ENCODE results near the gene MUC5B. TPM values are rescaled to one million over a fixed set of nuclear protein-coding genes. Genes with fewer than 3 reads are reported as not detected.

Gene MUC5B
- polyA plus RNA-seq, 1 donor from 2014 or later, result not detected

DNA sequence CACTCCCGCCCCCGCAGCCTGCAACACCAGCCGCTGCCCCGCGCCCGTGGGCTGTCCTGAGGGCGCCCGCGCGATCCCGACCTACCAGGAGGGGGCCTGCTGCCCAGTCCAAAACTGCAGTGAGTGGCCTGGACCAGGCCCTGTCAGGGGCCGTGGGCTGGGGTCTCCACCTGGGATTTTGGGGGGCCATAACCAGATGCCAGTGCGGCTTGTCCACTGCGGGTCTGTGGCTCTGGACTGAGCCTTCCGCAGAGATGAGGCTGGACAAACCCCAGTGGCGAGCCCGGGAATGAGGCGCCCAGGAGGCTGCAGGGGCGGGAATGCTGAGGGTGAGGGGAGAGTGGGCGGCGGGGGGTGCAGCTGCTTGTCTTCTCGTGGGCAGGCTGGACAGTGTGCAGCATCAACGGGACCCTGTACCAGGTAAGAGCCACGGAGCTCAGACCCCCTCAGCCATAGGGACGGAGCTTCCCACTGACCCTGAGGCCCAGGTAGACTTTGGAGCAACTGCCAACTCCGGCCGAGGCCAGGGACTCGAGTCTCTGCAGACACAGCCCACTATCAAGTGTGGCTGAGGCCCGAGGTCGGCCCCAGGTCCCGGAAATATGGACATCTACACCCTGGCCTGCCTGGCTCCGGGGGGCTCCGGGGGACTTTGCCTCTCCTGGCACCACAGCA lies 24.8 kb upstream of the MUC5B start:
- Mint-ChIP-seq H3K4me1 (no peaks in the 10 kb centered on the region), H3K36me3 (no peaks in the 10 kb centered on the region), H3K4me3 (no peak overlapping the region), H3K9me3 (no peaks in the 10 kb centered on the region), H3K27me3 (no peaks in the 10 kb centered on the region), H3K27ac (no peak overlapping the region)

DNA sequence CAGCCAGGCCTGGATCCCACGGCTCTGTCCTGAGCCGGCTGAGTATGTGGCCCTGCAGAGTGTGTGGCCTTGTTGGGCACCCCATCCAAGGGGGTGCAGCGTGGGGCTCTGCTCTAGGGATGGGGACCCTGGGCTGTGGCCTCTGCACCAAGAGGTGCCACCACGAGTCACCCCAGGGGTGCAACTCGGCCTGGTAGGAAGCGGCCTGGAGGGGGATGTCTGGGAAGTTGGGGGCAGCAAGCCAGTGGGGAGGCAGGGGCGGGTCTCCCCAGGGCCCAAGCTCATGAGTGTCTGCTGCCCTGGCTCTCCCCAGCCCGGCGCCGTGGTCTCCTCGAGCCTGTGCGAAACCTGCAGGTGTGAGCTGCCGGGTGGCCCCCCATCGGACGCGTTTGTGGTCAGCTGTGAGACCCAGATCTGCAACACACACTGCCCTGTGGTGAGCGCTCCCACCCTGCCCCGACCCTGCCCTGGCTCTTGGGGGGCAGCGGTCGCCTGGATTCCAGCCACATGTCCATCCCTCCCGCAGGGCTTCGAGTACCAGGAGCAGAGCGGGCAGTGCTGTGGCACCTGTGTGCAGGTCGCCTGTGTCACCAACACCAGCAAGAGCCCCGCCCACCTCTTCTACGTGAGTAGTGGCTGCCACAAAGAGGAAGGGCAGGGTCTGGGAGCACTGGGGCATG lies 24.2 kb upstream of the MUC5B start:
- Mint-ChIP-seq H3K9me3 (no peaks in the 10 kb centered on the region), H3K27me3 (no peaks in the 10 kb centered on the region), H3K27ac (no peak overlapping the region), H3K4me3 (no peak overlapping the region), H3K4me1 (no peaks in the 10 kb centered on the region), H3K36me3 (no peaks in the 10 kb centered on the region)

DNA sequence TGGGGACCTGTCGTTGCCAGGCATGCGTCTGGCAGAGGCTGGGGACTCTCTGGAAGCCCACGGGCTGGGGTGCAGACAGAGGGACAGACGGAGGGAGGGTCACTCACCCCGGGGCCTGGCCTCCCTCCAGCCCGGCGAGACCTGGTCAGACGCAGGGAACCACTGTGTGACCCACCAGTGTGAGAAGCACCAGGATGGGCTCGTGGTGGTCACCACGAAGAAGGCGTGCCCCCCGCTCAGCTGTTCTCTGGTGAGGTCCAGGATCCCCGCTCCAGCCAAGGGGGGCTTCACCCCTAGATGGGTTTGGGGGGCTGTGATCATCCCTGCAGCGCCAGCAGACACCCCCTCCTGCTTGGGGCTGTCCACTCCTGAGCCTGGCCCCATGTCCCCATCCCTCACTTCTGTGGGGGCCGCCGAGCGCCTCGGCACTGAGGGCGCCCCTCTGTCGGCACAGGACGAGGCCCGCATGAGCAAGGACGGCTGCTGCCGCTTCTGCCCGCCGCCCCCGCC lies 23.6 kb upstream of the MUC5B start:
- no peaks in the 10 kb centered on the region for H3K27me3 Mint-ChIP-seq
- H3K4me3 Mint-ChIP-seq, result no peak overlapping the region
- no peaks in the 10 kb centered on the region for H3K4me1 Mint-ChIP-seq
- H3K9me3 Mint-ChIP-seq, result no peaks in the 10 kb centered on the region
- no peaks in the 10 kb centered on the region for H3K36me3 Mint-ChIP-seq
- no peak overlapping the region for H3K27ac Mint-ChIP-seq

DNA sequence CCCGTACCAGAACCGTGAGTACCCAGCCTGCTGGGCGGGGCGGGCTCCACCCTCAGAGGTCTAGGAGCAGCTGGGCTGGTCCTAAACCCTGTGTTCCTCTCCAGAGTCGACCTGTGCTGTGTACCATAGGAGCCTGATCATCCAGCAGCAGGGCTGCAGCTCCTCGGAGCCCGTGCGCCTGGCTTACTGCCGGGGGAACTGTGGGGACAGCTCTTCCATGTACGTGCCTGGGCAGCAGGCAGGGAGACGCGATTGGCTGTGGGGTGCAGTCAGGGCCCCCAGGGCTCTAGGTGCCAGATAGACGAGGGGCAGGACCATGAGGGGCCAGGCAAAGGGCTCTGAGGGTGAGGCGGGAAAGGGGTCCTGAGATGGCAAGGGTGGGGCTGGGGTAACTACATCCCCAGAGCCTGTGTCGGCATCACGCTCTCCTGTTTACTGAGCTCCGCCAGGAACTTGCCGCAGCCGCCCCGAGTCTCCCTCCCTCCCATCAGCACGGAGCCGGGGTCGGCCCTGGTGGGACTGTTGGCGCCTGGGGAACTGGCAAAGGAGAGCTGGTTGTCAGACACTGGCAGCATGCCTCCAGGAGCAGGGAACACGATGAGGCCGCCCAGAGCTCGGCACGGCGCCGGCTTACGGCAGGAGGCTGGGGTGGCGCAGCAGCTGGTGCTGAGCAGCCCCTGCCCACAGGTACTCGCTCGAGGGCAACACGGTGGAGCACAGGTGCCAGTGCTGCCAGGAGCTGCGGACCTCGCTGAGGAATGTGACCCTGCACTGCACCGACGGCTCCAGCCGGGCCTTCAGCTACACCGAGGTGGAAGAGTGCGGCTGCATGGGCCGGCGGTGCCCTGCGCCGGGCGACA lies 22.9 kb upstream of the MUC5B start:
- H3K4me1 Mint-ChIP-seq, result no peaks in the 10 kb centered on the region
- H3K4me3 Mint-ChIP-seq, result no peak overlapping the region
- H3K36me3 Mint-ChIP-seq, result no peaks in the 10 kb centered on the region
- no peak overlapping the region for H3K27ac Mint-ChIP-seq
- H3K9me3 Mint-ChIP-seq, result no peaks in the 10 kb centered on the region
- H3K27me3 Mint-ChIP-seq, result no peaks in the 10 kb centered on the region

DNA sequence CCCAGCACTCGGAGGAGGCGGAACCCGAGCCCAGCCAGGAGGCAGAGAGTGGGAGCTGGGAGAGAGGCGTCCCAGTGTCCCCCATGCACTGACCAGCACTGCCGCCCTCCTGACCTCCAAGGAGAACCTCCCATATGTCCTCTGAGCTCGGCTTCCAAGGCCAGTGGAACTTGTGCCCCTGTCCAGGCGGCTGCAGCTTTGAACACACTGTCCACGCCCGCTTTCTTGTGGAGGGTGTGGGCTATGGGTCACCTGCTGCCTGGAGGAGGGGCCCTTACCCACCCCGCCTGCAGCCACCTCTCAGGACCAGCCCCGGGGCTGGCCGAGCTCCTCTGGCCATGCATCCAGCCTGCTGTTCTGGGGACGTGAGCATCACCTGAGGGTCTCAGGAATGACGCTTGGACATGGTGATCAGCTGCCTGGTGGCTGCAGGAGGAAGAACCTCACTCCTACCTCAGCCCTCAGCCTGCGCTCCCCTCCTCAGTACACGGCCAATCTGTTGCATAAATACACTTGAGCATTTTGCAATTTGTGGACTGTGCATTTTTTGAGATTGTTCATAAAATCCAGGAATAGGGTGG lies 22.2 kb upstream of the MUC5B start:
- Mint-ChIP-seq H3K36me3 (no peaks in the 10 kb centered on the region), H3K27me3 (no peaks in the 10 kb centered on the region), H3K4me1 (no peaks in the 10 kb centered on the region), H3K9me3 (no peaks in the 10 kb centered on the region), H3K4me3 (no peak overlapping the region), H3K27ac (no peak overlapping the region)

DNA sequence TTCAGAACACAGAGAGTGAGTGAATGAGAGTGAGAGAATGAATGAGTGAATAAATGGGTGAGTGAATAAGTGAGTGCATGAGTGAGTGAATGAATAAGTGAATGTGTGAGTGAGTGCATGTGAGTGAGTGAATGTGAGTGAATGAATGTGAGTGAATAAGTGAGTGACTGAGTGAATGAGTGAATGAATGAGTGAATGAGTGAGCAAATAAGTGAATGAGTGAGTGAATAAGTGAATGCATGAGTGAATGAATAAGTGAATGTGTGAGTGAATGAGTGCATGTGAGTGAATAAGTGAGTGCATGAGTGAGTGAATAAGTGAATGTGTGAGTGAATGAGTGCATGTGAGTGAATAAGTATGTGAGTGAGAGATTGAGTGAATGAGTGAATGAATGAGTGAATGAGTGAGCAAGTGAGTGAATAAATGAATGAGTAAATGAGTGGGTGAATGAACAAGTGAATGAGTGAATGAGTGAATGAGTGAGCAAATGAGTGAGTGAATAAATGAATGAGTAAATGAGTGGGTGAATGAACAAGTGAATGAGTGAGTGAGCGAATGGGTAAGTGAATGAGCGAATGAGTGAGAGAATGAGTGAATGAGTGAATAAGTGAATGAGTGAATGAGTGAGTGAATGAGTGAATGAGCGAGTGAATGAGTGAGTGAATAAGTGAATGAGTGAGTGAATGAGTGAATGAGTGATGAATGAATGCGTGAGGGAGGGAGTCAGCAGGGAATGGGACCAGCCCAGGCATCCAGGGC lies 21.3 kb upstream of the MUC5B start:
- no peak overlapping the region for H3K27ac Mint-ChIP-seq
- no peaks in the 10 kb centered on the region for H3K36me3 Mint-ChIP-seq
- H3K4me1 Mint-ChIP-seq, result no peaks in the 10 kb centered on the region
- H3K4me3 Mint-ChIP-seq, result no peak overlapping the region
- no peaks in the 10 kb centered on the region for H3K27me3 Mint-ChIP-seq
- no peaks in the 10 kb centered on the region for H3K9me3 Mint-ChIP-seq

DNA sequence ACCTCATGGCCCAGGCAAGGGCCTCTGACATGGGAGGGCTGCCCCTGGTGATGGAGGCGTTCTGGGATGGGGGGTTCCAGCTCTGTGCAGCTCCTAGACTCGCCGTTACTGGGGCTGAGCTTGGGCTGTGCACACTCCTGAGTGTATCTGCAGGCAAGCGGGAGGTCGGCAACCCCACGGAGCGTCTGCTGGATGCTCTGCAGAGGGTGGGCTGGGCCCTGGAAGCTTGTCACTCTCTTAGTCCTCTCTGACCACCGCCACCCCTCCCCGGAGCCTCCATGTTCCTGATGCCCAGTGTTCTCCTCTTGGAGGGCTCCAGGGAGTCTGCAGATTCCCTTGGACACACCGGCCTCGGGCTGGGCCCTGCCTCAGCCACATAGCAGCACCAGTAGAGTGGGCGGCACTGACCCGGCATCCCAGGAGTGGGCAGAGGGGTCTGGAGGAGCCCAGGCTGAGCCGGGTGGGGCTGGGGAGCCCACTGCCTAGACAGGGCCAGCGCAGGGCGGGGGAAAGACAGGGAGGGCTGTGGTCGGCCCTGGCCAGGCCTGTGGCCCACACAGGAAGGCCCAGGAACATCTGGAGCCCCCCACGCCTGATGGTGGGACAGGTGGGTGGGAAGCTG lies 20.6 kb upstream of the MUC5B start:
- H3K4me1 Mint-ChIP-seq, result no peaks in the 10 kb centered on the region
- H3K9me3 Mint-ChIP-seq, result no peaks in the 10 kb centered on the region
- H3K27ac Mint-ChIP-seq, result no peak overlapping the region
- no peaks in the 10 kb centered on the region for H3K27me3 Mint-ChIP-seq
- H3K36me3 Mint-ChIP-seq, result no peaks in the 10 kb centered on the region
- H3K4me3 Mint-ChIP-seq, result no peak overlapping the region

DNA sequence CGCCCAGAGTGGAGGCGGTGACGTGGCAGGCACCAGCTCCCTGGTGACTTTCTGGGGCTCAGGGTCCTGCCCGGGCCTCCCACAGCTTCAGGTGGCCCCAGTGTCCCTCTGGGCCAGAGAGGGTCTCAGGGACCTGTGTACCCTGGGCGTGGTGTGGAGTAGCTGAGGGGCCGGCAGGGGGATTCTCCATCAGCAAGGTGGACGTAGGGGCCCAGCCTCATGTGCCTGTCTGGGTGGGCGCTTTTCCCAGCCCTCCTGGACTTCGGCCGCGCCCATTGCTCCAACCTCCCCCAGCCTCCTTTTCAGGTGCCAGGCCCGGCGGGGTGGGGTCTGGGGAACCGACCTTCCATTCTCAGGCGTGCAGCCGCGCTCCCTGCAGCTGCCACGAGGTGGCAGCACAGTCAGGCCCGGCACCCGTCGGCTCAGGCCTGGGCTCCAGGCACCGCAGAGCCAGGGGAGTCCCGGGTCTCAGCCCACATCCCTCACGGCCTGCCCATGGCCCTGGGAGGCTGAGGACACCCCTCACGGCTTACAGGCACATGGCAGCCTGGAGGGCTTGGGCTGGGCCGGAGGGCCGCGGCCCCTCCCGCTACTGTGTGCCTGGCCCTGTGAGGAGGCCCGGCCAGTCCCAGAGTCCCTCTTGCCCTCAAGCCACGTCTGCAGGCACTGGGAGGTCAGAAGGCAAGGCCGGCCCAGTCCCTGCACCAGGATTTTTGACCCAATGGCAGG lies 19.9 kb upstream of the MUC5B start:
- Mint-ChIP-seq H3K36me3 (no peaks in the 10 kb centered on the region), H3K4me1 (no peaks in the 10 kb centered on the region), H3K9me3 (no peaks in the 10 kb centered on the region), H3K4me3 (no peak overlapping the region), H3K27me3 (no peaks in the 10 kb centered on the region), H3K27ac (no peak overlapping the region)

DNA sequence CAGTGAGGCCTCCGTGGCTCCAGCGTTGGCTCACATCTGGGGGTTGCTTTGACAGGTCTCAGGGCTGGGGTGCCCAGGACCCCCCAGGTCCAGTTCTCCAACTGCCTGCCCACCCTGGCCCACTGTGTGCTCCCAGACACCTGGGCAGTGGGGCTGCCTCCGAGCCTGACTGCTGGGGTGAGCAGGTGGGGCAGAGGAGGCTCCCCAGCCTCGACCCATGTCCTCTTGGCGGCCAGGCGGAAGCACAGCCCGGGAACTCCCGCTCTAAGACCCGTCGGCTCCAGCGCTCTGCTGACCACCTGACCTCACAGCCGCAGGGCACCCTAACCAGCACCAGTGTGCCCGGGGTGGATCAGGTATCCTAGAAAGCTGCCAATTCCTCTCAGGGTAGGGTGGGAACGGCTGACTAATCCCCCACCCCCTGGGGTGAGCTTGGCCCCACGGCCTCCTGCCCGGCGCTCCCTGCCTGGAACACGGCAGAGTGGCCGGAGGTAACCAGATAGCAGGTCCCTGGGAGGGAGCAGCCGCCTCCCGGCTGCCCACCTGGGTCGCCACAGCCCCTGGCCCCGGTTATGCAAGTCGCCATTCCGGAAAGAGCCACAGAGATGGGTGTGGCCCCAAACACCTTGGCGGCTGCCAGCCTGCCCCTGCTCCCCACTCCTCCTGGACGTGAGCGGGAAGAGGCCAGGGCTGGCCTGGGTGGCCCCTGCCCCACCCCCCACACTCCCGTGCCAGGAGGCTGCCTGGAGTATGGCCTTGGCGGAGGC lies 19.2 kb upstream of the MUC5B start:
- H3K27me3 Mint-ChIP-seq, result no peaks in the 10 kb centered on the region
- no peak overlapping the region for H3K4me3 Mint-ChIP-seq
- H3K27ac Mint-ChIP-seq, result no peak overlapping the region
- no peaks in the 10 kb centered on the region for H3K36me3 Mint-ChIP-seq
- H3K9me3 Mint-ChIP-seq, result no peaks in the 10 kb centered on the region
- no peaks in the 10 kb centered on the region for H3K4me1 Mint-ChIP-seq

DNA sequence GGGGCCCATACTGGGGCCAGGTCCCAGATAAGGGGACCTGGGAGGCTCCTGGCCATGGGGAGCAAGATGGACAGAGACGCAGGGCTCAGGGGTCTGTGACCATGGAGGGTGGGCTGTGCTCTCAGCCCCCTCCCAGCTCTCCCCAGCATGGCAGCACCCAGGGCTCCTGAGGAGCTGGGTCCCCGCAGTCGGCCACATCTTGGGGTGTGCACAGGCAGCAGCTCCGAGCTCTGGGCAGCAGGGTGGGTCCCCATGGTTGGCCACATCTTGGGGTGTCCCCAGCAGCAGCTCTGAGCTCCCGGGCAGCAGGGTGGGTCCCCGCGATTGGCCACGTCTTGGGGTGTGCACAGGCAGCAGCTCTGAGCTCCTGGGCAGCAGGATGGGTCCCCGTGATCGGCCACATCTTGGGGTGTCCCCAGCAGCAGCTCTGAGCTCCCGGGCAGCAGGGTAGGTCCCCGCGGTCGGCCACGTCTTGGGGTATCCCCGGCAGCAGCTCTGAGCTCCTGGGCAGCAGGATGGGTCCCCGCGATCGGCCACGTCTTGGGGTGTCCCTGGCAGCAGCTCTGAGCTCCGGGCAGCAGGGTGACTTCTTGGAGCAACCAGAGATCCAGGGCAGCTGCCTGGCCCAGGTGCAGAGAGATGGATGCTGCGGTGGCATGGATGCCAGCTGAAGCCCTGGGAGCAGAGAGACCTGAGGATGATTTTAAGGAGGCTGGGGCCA lies 18.3 kb upstream of the MUC5B start:
- no peaks in the 10 kb centered on the region for H3K36me3 Mint-ChIP-seq
- H3K27me3 Mint-ChIP-seq, result no peaks in the 10 kb centered on the region
- peaks cover 0 to 2% (median 0%) of the 10 kb centered on the region in 3 donors for H3K4me1 Mint-ChIP-seq
- H3K9me3 Mint-ChIP-seq, result no peaks in the 10 kb centered on the region
- H3K27ac Mint-ChIP-seq, result no peak overlapping the region
- no peak overlapping the region for H3K4me3 Mint-ChIP-seq

DNA sequence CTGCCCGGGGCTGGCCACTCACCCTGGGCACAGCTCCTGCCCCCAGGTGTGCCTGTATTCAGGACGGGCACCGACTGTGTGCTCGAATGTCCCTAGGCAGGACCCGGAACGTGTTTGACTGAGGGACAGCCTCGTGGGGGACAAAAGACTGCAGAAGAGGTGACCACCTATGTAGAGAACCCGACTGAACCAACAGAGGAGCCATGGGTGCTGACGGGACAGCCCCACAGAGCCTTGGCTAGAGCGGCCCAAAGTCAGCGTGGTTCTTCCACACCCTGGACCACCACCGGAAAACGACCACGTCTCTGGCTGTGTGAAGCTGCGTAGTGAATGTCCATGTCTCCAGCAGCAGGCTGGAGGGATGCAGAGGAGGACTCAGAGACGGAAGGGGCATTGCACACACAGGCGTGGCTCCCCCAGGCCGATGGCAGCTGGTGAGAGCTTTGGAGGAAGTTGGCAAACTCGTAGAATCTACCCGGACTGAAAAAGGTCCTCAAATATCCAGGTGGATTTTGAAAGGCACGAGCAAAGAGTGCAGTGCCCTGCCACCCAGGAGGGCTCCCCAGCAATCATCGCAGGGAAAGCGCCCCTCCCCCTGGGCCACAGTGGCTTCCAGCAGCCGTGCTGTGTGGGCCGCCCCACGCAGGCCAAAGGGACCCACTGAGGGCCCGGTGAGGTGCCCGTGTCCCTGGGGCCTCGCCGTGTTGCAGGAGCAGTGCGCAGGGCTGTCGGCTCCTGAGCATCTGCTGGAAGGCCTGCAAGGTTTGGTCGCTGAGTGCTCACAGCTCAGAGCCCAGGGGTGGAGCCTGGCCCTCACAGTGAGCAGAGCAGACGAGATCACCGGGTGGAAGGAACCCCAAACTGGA lies 17.5 kb upstream of the MUC5B start:
- Mint-ChIP-seq H3K27me3 (no peaks in the 10 kb centered on the region), H3K36me3 (peaks cover 2% of the 10 kb centered on the region), H3K4me3 (no peak overlapping the region), H3K27ac (no peak overlapping the region), H3K4me1 (peaks cover 0 to 2% (median 0%) of the 10 kb centered on the region in 3 donors), H3K9me3 (peaks cover under 1 to 4% (median 2%) of the 10 kb centered on the region in 3 donors)

DNA sequence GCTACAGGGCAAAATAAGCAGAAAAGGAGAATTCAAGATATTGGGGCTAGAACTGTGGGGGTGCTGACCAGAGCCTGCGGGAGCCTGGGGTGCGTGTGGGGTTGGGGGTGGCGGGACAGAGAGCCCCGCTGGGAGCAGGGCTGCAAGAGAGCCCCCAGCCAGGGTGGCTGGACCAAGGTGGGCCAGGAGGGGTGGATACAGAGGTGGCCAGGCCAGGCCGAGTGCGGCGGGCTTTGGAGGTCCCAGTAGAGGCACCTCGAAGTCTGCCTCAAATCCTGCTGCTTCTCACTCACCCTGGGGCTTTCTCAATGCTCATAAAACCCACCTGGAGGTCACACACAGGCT lies 16.9 kb upstream of the MUC5B start:
- no peak overlapping the region for H3K27ac Mint-ChIP-seq
- H3K4me3 Mint-ChIP-seq, result no peak overlapping the region
- H3K36me3 Mint-ChIP-seq, result peaks cover 3% of the 10 kb centered on the region
- peaks cover 2 to 6% (median 5%) of the 10 kb centered on the region in 3 donors for H3K9me3 Mint-ChIP-seq
- peaks cover 0 to 2% (median 0%) of the 10 kb centered on the region in 3 donors for H3K4me1 Mint-ChIP-seq
- H3K27me3 Mint-ChIP-seq, result peaks cover 2% of the 10 kb centered on the region
